MM.1S (cell line): ENCODE measurements around the gene ZRANB2.

Experiments used
- DNase-seq: peaks from one replicate; pipeline ENCODE4 v3.0.0-alpha.2; 2015
- H2AFZ ChIP-seq: fragments of 300-600 bp; sonication (generic); 2 replicates; pipeline ENCODE4 v1.6.0; 2016; ENCODE audit warnings: antibody characterized with exemption, low read length
- H3F3A ChIP-seq: fragments of 300-600 bp; sonication (generic); 2 replicates; pipeline ENCODE4 v1.6.1; 2016; ENCODE audit warnings: mild to moderate bottlenecking, antibody characterized with exemption, low read length, moderate library complexity, mixed read lengths; ENCODE audit not compliant: insufficient read depth
- H3K27ac ChIP-seq: fragments of 300-600 bp; sonication (generic); 2 replicates; pipeline ENCODE4 v1.5.1; 2016; ENCODE audit warnings: mild to moderate bottlenecking, low read length
- H3K27me3 ChIP-seq: fragments of 300-600 bp; sonication (generic); replicated peaks from 2 replicates; pipeline ENCODE4 v1.6.0; 2016; ENCODE audit warnings: low read length; ENCODE audit not compliant: insufficient read depth
- H3K36me3 ChIP-seq: fragments of 300-600 bp; sonication (generic); replicated peaks from 2 replicates; pipeline ENCODE4 v1.6.1; 2016; ENCODE audit warnings: mild to moderate bottlenecking, low read length, mixed read lengths; ENCODE audit not compliant: insufficient read depth
- H3K4me1 ChIP-seq: fragments of 300-600 bp; sonication (generic); 2 replicates; pipeline ENCODE4 v1.6.1; 2016; ENCODE audit warnings: low read length, mixed read lengths
- H3K4me2 ChIP-seq: fragments of 300-600 bp; sonication (generic); 2 replicates; pipeline ENCODE4 v1.6.0; 2016; ENCODE audit warnings: low read depth, low read length
- H3K4me3 ChIP-seq: fragments of 300-600 bp; sonication (generic); 2 replicates; pipeline ENCODE4 v1.5.1; 2016; ENCODE audit warnings: low read length, mixed read lengths
- H3K79me2 ChIP-seq: fragments of 300-600 bp; sonication (generic); 2 replicates; pipeline ENCODE4 v1.6.1; 2016; ENCODE audit warnings: mixed run types, low read length, mixed read lengths
- H3K9ac ChIP-seq: fragments of 300-600 bp; sonication (generic); 2 replicates; pipeline ENCODE4 v1.6.1; 2016; ENCODE audit warnings: low read length, mixed read lengths
- H3K9me2 ChIP-seq: fragments of 300-600 bp; sonication (generic); replicated peaks from 2 replicates; pipeline ENCODE4 v1.6.1; 2016; ENCODE audit warnings: mild to moderate bottlenecking, low read length, mixed read lengths; ENCODE audit not compliant: insufficient read depth
- H3K9me3 ChIP-seq: fragments of 300-600 bp; sonication (generic); replicated peaks from 2 replicates; pipeline ENCODE4 v1.6.1; 2016; ENCODE audit warnings: mild to moderate bottlenecking, low read length, mixed read lengths; ENCODE audit not compliant: insufficient read depth
- H4K20me1 ChIP-seq: fragments of 300-600 bp; sonication (generic); 2 replicates; pipeline ENCODE4 v1.6.1; 2016; ENCODE audit warnings: mild to moderate bottlenecking, low read length, moderate library complexity, mixed read lengths; ENCODE audit not compliant: insufficient read depth
- EZH2 ChIP-seq: fragments of 300-600 bp; sonication (generic); optimal IDR thresholded peaks from 2 replicates; pipeline ENCODE3; 2017; ENCODE audit warnings: low read depth, mild to moderate bottlenecking, antibody characterized with exemption, low read length, mixed read lengths
- EZH2phosphoT487 ChIP-seq: fragments of 300-600 bp; sonication (generic); IDR thresholded peaks from 2 replicates; pipeline ENCODE4 v1.6.1; 2018; ENCODE audit warnings: antibody characterized with exemption, low read length
- TF ChIP-seq, protein P1 (sequence below): fragments of 300-600 bp; sonication (generic); IDR thresholded peaks from 2 replicates; pipeline ENCODE4 v1.5.1; 2016; ENCODE audit warnings: antibody characterized with exemption, low read length, mixed read lengths

ZRANB2 gene

DNA sequence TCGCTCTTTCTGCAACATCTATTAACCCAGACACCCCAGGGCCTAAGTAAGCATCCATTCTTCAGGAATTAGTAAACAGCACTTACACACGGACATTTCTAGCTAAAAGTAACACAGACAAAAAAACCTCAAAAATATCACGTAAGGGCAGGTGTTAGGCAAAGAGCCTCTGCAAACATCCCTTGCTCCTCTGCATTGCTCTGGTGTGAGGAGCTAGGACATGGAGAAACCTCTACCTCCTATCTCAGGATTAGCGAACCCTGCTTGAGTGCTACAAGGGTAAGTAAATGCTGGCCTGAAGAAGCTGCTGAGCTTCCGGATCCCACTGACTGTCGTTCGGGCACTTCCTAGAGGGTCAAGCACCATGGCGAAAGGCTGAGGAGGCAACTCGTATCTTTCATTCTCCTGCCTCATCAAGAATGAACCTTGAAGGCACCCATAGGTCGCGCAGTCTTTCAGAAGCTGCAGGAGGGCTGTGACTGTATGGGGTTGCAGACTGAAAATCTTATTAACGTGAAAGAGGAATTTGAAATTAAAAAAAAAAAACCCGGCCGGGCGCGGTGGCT is 35.3 kb downstream of the ZRANB2 start:
- no peaks in the 10 kb centered on the region for H3F3A ChIP-seq
- DNase-seq: no peak
- no peaks in the 10 kb centered on the region; the same call in 1 of the 2 replicates for H3K27me3 ChIP-seq
- H4K20me1 ChIP-seq: no peaks in the 10 kb centered on the region
- no peak for TF ChIP-seq EZH2
- TF ChIP-seq, protein P1, sequence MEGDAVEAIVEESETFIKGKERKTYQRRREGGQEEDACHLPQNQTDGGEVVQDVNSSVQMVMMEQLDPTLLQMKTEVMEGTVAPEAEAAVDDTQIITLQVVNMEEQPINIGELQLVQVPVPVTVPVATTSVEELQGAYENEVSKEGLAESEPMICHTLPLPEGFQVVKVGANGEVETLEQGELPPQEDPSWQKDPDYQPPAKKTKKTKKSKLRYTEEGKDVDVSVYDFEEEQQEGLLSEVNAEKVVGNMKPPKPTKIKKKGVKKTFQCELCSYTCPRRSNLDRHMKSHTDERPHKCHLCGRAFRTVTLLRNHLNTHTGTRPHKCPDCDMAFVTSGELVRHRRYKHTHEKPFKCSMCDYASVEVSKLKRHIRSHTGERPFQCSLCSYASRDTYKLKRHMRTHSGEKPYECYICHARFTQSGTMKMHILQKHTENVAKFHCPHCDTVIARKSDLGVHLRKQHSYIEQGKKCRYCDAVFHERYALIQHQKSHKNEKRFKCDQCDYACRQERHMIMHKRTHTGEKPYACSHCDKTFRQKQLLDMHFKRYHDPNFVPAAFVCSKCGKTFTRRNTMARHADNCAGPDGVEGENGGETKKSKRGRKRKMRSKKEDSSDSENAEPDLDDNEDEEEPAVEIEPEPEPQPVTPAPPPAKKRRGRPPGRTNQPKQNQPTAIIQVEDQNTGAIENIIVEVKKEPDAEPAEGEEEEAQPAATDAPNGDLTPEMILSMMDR: no peak
- no peak for TF ChIP-seq EZH2phosphoT487
- H3K9ac ChIP-seq: no peak overlapping the region
- no peaks in the 10 kb centered on the region for H3K79me2 ChIP-seq
- no peaks in the 10 kb centered on the region for H3K36me3 ChIP-seq
- no peaks in the 10 kb centered on the region for H3K9me2 ChIP-seq
- no peak overlapping the region for H3K27ac ChIP-seq
- no peaks in the 10 kb centered on the region for H3K4me1 ChIP-seq
- no peak overlapping the region for H3K4me2 ChIP-seq
- no peak overlapping the region for H2AFZ ChIP-seq
- no peak overlapping the region for H3K4me3 ChIP-seq
- H3K9me3 ChIP-seq: no peaks in the 10 kb centered on the region

DNA sequence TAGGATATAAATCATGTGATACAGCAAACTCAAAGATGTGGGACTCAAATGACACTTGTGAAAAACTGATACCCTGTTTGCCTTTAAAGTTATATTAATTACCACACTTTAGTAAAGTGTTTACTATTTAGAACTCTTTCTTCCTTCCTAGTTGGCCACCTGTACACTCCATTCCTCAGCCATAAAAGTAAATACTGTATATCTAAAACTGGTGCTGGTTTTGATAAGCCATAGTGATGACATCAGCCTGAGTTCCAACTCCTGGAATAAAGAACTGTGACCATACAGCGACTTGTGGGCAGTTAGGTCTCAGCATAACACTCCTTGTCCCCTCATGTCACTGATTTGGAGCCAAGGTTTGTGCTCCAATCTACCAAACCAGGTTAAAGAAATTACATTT is 36.0 kb downstream of the ZRANB2 start:
- H3K4me2 ChIP-seq: no peak overlapping the region
- H3K79me2 ChIP-seq: no peaks in the 10 kb centered on the region
- no peaks in the 10 kb centered on the region for H3K9me3 ChIP-seq
- H3K27ac ChIP-seq: no peak overlapping the region
- no peak for DNase-seq
- no peaks in the 10 kb centered on the region; the same call in 1 of the 2 replicates for H3K27me3 ChIP-seq
- no peaks in the 10 kb centered on the region for H4K20me1 ChIP-seq
- H3F3A ChIP-seq: no peaks in the 10 kb centered on the region
- no peak overlapping the region for H3K4me3 ChIP-seq
- no peak for TF ChIP-seq EZH2
- TF ChIP-seq EZH2phosphoT487: no peak
- TF ChIP-seq, protein P1: no peak
- no peak overlapping the region for H3K9ac ChIP-seq
- no peaks in the 10 kb centered on the region for H3K4me1 ChIP-seq
- H3K9me2 ChIP-seq: no peaks in the 10 kb centered on the region
- H2AFZ ChIP-seq: no peak overlapping the region
- no peaks in the 10 kb centered on the region for H3K36me3 ChIP-seq

DNA sequence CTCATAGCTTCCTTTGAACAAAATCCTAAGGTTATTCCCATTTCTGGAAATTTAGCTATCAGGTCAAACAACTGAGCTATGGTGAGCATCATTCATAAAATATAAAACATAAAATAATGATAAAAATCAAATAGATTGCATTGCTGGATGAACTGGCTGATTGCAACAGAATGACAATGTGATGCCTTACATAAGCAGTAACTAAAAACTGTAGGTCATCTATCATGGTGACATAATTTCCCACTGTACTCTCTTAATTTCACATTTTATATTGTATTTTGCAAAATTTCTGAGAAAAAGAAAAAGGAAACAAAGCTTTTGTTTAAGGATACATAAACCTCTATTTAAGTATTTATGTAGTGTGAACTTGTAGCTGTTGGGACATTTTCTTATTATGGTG is 37.8 kb downstream of the ZRANB2 start:
- Histone ChIP-seq H2AFZ (no peak overlapping the region), H3K27ac (no peak overlapping the region), H3K9me2 (no peaks in the 10 kb centered on the region), H3K4me2 (no peak overlapping the region), H3K36me3 (no peaks in the 10 kb centered on the region), H4K20me1 (no peaks in the 10 kb centered on the region), H3K79me2 (no peaks in the 10 kb centered on the region), H3K4me1 (peaks cover under 1% of the 10 kb centered on the region; the same call in 1 of the 2 replicates), H3K9me3 (no peaks in the 10 kb centered on the region), H3K27me3 (no peaks in the 10 kb centered on the region; the same call in 1 of the 2 replicates), H3K9ac (no peak overlapping the region), H3F3A (no peaks in the 10 kb centered on the region), H3K4me3 (no peak overlapping the region)
- no peak for DNase-seq
- TF ChIP-seq, protein P1: no peak
- TF ChIP-seq EZH2 (no peak), EZH2phosphoT487 (no peak)
